SW 1271 (cell line): ENCODE measurements around the gene AVL9.
"Not testable (repeated sequence)": the region's sequence is repeated elsewhere in the genome, so short reads cannot be mapped to it uniquely, and the experiment has no call there.

ENCODE experiments used
- DNase-seq, 2 experiments: peaks; one replicate each; lab custom pipeline; 2025; lab: John Stamatoyannopoulos, UW

The AVL9 gene

GRCh38 chr7:32591938-32592337 lies 96.6 kb downstream of the AVL9 start:
- no peak for DNase-seq

GRCh38 chr7:32592701-32593100 lies 97.4 kb downstream of the AVL9 start:
- DNase-seq: no peak

GRCh38 chr7:32594965-32595490 lies 99.7 kb downstream of the AVL9 start:
- DNase-seq: no peak

GRCh38 chr7:32601196-32601595 lies 105.9 kb downstream of the AVL9 start:
- not testable (repeated sequence) for DNase-seq

GRCh38 chr7:32602470-32602869 lies 107.2 kb downstream of the AVL9 start:
- DNase-seq: no peak

- DNase-seq: not testable (repeated sequence)
Measured at GRCh38 chr7:32603492-32603891, 108.2 kb downstream of the AVL9 start.

GRCh38 chr7:32604047-32604446 lies 108.8 kb downstream of the AVL9 start:
- DNase-seq: not testable (repeated sequence)

- no peak for DNase-seq
Measured at GRCh38 chr7:32605032-32605431, 109.7 kb downstream of the AVL9 start.

- DNase-seq: no peak
Measured at GRCh38 chr7:32609463-32609862, 114.2 kb downstream of the AVL9 start.

GRCh38 chr7:32611201-32612099 lies 116.2 kb downstream of the AVL9 start:
- DNase-seq: no peak

GRCh38 chr7:32616625-32617024 lies 121.3 kb downstream of the AVL9 start:
- peak; percentile 67 to 75 for DNase-seq

- no peak for DNase-seq
Measured at GRCh38 chr7:32618470-32618869, 123.2 kb downstream of the AVL9 start.

- DNase-seq: no peak
Measured at GRCh38 chr7:32618987-32619386, 123.7 kb downstream of the AVL9 start.

GRCh38 chr7:32619416-32619815 lies 124.1 kb downstream of the AVL9 start:
- not testable (repeated sequence) for DNase-seq

GRCh38 chr7:32631021-32631420 lies 135.7 kb downstream of the AVL9 start:
- no peak for DNase-seq

- DNase-seq: not testable (repeated sequence)
Measured at GRCh38 chr7:32631590-32632497, 136.6 kb downstream of the AVL9 start.

- not testable (repeated sequence) for DNase-seq
Measured at GRCh38 chr7:32633446-32633845, 138.2 kb downstream of the AVL9 start.

- DNase-seq: not testable (repeated sequence)
Measured at GRCh38 chr7:32634798-32635393, 139.6 kb downstream of the AVL9 start.

- peak in 1 of 2 experiments; percentile 13 for DNase-seq
Measured at GRCh38 chr7:32636725-32637462, 141.6 kb downstream of the AVL9 start.

GRCh38 chr7:32637611-32638010 lies 142.3 kb downstream of the AVL9 start:
- DNase-seq: not testable (repeated sequence)
